ENCODE measurements around the gene MOK.
"Not testable (repeated sequence)": the region's sequence is repeated elsewhere in the genome, so short reads cannot be mapped to it uniquely, and the experiment has no call there.

MOK gene

DNA sequence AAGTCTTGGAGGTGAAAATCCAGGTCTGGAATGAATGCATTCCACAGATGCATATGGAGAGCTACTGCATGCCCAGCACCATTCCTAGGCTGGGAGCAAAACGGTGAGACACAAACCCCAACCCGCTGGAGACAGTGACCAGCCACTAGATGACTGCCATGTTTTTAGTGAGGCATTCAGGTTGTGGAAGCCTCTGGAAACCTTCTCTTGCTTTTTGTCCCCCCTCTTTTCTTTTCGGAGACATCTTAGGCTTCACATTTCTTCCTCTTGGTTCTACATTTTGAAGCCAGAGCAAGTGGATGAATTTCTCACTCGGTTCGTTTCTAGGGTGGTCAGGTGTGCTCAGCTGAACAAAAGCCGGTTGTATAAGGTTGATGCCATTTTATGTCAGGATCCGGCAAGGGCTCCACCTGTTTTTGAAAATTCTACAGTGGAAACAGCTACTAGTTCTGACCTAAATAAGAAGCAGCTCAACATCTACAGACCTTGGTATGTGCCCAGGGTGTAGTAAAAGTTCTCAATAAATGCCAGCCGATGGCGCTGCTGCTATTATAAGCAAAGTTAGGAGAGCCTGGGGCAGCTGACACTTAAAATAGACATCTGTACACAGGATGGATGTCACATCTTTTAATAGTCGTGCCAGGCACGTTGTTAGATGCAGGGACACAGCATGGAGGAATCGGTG, 12.7 kb upstream of the MOK start:
- peak overlapping the region; percentile 87 for H3K27ac Mint-ChIP-seq
- no peak for ATAC-seq
- H3K4me1 Mint-ChIP-seq, result peaks cover 71% of the 10 kb centered on the region
- H3K36me3 Mint-ChIP-seq (ENCODE audit: low read depth), result peaks cover 2% of the 10 kb centered on the region
- no peaks in the 10 kb centered on the region for H3K27me3 Mint-ChIP-seq
- H3K9me3 Mint-ChIP-seq, result no peaks in the 10 kb centered on the region
- H3K4me3 Mint-ChIP-seq, result peak overlapping the region; percentile 95
- DNase-seq, result no peak

DNA sequence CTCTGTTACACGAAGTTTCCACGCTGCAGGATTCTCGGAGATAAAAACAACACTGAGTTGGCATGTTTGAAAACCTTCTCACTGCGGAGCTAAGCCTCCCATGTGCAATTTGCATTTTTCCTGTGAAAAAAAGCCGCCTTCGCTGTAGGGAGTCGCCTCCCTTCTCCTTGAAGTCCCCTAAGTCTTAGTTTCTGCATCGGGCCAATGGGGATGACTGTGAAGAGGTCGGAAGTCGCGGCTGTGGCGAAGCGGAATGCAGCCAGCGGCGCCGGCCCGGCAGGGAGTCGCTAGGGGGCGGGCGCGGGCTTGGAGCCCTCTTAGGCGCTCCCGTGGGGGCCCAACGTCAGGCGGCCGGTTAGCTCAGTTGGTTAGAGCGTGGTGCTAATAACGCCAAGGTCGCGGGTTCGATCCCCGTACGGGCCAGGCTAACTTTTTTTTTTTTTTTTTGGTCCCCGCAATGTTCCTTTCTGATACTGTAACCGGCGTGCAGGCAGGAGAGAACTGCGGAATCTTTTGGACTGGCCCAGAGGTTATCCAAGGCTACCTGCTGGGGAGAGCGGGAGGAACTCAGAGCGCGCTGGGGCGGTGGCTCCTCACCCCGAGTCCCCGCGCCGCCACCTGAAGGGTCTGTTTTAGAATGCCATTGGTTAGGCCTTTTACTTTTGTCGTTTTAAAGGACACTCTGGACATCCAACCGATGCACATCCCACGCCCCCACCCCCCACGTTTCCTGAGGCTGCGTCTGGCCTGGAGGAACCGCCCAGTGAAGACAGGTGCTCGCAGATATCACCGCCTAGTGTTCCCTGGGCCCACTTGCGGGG, 12.0 kb upstream of the MOK start:
- DNase-seq, result peak; percentile 94
- peak; percentile 78 for ATAC-seq
- Mint-ChIP-seq H3K9me3 (no peaks in the 10 kb centered on the region), H3K4me3 (peak overlapping the region; percentile 95), H3K36me3 (ENCODE audit: low read depth) (peaks cover 2% of the 10 kb centered on the region), H3K4me1 (peaks cover 68% of the 10 kb centered on the region), H3K27me3 (no peaks in the 10 kb centered on the region), H3K27ac (peak overlapping the region; percentile 87)

DNA sequence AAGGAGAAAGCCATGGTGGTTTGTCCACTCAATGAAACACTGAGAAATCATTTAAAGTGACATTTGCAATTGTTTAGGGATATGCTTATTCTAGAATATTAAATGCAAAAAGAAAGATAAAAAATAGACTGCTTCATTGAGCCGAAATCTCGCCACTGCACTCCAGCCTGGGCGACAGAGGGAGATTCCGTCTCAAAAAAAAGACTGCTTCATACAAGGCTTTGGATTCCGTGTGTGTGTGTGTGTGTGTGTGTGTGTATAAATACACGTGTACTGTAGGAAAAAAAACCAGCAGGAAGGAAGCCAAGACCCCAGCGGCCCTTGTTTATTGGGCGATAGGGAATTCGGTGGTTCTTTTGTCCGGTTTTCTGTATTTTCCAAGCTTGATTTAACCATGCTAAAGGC, 11.4 kb upstream of the MOK start:
- Mint-ChIP-seq H3K4me1 (peaks cover 63% of the 10 kb centered on the region), H3K9me3 (no peaks in the 10 kb centered on the region), H3K27me3 (no peaks in the 10 kb centered on the region), H3K4me3 (peak overlapping the region; percentile 95), H3K36me3 (ENCODE audit: low read depth) (no peaks in the 10 kb centered on the region), H3K27ac (peak overlapping the region; percentile 87)
- DNase-seq, result no peak
- ATAC-seq, result no peak

DNA sequence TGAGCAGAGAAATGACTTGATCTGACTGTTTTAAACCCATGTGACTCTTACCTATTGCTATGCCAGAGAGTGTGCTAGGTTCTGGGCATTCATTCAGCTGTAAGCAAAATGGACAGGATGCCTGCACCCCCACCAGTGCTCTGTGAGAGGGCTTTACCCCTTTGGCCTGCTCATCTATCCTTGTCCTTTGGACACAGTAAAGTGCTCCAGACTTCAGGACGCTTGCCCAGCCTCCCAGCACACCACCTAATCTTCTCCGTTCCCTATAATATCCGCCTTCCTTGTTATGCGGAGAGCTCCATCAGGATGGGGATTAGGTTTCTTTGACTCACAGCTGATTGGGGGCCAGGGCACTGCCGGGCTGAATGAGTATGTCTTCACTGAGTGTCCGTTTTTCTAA, 10.2 kb upstream of the MOK start:
- no peak overlapping the region for H3K27ac Mint-ChIP-seq
- no peaks in the 10 kb centered on the region for H3K9me3 Mint-ChIP-seq
- DNase-seq, result no peak
- H3K4me1 Mint-ChIP-seq, result peaks cover 53% of the 10 kb centered on the region
- no peaks in the 10 kb centered on the region for H3K27me3 Mint-ChIP-seq
- no peak for ATAC-seq
- no peaks in the 10 kb centered on the region for H3K36me3 Mint-ChIP-seq (ENCODE audit: low read depth)
- H3K4me3 Mint-ChIP-seq, result peak overlapping the region; percentile 85

DNA sequence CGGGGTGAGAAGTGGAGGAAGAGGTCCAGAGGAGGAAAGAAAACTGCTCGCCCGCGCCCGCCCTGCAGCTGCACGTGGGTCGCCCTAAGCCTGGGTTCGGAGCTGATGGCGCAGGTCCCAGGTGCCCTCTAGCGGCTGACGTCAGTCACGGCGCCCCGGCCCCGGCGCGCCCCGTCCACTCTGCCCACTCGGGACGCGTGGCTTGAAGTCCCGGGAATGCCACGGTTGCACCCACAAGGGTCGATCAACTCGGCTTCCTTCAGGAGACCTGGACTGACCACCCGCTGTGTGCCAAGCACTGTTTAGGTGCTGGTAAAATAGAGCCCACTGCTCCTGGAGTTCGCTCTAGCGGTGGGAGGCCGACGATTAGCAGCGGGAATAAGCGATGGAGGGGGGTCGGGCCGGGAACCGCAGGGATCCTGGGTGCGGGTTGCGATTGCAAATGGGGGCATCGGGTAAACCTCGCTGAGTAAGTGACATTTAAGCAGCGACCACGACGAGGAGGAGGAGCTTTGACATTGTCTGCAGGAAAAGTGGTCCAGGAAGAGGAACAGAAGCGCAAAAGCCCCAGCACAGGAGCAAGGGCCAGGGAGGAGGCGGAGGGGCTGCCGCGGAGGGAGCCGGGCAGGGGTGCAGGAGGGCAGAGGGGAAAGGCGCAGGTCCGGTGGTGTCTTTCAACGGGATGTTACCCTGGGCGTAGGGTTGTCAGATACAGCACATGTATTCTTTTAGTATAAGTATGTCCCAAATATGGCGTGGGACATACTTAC, 9.5 kb upstream of the MOK start:
- H3K27me3 Mint-ChIP-seq, result no peaks in the 10 kb centered on the region
- H3K9me3 Mint-ChIP-seq, result no peaks in the 10 kb centered on the region
- peak overlapping the region; percentile 84 for H3K27ac Mint-ChIP-seq
- peaks cover 51% of the 10 kb centered on the region for H3K4me1 Mint-ChIP-seq
- no peaks in the 10 kb centered on the region for H3K36me3 Mint-ChIP-seq (ENCODE audit: low read depth)
- DNase-seq (peak; percentile 88), ATAC-seq (peak; percentile 57)
- peak overlapping the region; percentile 85 for H3K4me3 Mint-ChIP-seq

DNA sequence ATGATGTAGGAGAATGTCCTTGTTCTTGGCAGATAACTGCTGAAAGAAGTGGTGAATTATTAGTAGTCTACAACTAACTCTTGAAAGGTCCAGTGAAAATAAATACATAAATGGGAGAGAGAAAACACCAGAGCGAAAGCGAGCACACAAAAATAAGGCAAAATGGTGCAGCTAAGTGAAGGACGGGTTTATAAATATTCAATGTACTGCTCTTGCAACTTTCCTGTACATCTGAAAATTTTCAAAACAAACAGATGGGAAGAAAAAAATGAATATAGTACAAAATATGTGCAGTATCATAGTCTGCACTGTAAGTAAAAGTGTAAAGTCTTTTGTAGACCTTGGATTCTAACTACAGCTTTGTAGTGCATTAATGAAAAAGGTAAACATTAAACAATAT, 1.3 kb downstream of the MOK start:
- peak overlapping the region; percentile 25 for H3K4me3 Mint-ChIP-seq
- no peak for DNase-seq
- H3K27ac Mint-ChIP-seq, result no peak overlapping the region
- H3K36me3 Mint-ChIP-seq (ENCODE audit: low read depth), result peaks cover 3% of the 10 kb centered on the region
- H3K4me1 Mint-ChIP-seq, result peaks cover 16% of the 10 kb centered on the region
- peaks cover 4% of the 10 kb centered on the region for H3K27me3 Mint-ChIP-seq
- ATAC-seq, result no peak
- H3K9me3 Mint-ChIP-seq, result no peaks in the 10 kb centered on the region

DNA sequence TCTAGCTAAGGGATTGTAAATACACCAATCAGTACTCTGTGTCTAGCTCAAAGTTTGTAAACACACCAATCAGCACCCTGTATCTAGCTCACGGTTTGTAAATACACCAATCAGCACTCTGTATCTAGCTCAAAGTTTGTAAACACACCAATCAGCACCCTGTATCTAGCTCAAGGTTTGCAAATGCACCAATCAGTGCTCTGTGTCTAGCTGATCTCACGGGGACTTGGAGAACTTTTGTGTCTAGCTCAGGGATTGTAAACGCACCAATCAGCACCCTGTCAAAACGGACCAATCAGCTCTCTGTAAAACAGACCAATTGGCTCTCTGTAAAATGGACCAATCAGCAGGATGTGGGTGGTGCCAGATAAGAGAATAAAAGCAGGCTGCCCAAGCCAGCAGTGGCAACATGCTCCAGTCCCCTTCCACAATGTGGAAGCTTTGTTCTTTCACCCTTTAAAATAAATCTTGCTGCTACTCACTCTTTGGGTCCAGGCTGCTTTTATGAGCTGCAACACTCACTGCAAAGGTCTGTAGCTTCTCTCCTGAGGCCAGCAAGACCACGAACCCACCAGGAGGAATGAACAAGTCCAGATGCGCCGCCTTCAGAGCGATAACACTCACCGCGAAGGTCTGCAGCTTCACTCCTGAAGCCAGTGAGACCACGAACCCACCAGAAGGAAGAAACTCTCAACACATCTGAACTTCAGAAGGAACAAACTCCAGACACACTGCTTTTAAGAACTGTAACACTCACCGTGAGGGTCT, 6.5 kb downstream of the MOK start:
- H3K4me3 Mint-ChIP-seq; H3K9me3 Mint-ChIP-seq; H3K27me3 Mint-ChIP-seq; H3K4me1 Mint-ChIP-seq; DNase-seq; H3K36me3 Mint-ChIP-seq (ENCODE audit: low read depth); ATAC-seq: not testable (repeated sequence)
- H3K27ac Mint-ChIP-seq, result peak overlapping the region; percentile 35

DNA sequence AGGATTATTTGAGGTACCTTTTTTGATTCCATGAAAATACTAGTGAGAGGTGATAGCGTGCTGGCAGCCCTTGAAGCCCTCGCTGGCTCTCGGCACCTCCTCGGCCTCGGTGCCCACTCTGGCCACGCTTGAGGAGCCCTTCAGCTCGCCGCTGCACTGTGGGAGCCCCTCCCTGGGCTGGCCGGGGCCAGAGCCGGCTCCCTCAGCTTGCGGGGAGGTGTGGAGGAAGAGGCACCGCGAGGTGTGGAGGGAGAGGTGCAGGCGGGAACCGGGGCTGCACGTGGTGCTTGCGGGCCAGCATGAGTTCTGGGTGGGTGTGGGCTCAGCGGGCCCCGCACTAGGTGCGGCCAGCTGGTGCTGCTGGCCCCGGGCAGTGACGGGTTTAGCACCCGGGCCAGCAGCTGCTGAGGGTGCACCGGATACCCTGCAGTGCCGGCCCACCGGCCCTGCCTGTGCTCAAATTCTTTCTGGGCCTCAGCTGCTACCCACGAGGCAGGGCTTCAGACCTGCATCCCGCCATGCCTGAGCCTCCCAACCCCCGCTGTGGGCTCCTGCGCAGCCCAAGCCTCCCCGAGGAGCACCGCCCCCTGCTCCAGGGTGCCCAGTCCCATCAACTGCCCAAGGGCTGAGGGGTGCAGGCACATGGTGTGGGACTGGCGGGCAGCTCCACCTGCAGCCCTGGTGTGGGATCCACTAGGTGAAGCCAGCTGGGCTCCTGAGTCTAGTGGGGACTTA, 7.4 kb downstream of the MOK start:
- ATAC-seq (no peak), DNase-seq (no peak)
- H3K9me3 Mint-ChIP-seq, result no peaks in the 10 kb centered on the region
- H3K4me3 Mint-ChIP-seq, result no peak overlapping the region
- no peaks in the 10 kb centered on the region for H3K36me3 Mint-ChIP-seq (ENCODE audit: low read depth)
- peaks cover 3% of the 10 kb centered on the region for H3K4me1 Mint-ChIP-seq
- no peaks in the 10 kb centered on the region for H3K27me3 Mint-ChIP-seq
- no peak overlapping the region for H3K27ac Mint-ChIP-seq

DNA sequence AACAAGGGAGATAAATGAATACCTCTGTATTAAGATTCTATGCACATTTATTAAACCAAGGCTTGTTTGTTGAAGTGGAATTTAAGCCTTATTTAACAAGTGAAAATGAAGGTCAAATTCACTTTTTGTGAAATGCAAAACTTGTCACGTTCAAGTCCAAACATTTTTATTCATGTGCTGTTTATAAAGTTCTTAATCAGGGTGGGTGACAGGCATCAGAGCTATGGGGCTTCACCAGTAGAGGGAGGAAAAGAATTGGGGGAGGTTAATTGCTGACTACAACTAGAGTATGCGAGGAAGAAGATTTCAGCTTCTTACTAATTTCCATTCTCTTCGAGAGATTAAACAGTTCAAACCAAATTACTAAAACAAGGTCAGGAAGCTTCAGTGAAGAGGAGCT, 9.7 kb downstream of the MOK start:
- H3K27me3 Mint-ChIP-seq, result no peaks in the 10 kb centered on the region
- H3K4me1 Mint-ChIP-seq, result peaks cover 3% of the 10 kb centered on the region
- H3K9me3 Mint-ChIP-seq, result no peaks in the 10 kb centered on the region
- H3K36me3 Mint-ChIP-seq (ENCODE audit: low read depth), result no peaks in the 10 kb centered on the region
- no peak overlapping the region for H3K4me3 Mint-ChIP-seq
- DNase-seq, result no peak
- ATAC-seq, result no peak
- no peak overlapping the region for H3K27ac Mint-ChIP-seq

DNA sequence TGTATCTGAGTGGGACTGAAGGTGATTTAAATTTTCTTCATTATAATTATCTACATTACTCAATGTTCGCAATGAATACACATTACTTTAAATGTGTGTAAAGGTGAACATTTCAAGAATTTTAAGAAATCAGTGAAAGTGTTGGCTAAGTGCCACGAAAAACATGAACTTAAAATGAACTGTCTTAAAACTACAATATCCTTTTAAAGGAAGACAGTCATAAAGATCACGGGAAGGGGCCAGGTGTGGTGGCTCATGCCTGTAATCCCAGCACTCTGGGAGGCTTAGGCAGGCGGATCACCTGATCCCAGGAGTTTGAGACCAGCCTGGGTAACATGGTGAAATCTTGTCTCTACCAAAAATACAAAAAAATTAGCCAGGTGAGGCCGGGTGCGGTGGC, 11.2 kb downstream of the MOK start:
- DNase-seq, result no peak
- no peak for ATAC-seq
- H3K4me3 Mint-ChIP-seq, result no peak overlapping the region
- H3K9me3 Mint-ChIP-seq, result no peaks in the 10 kb centered on the region
- no peaks in the 10 kb centered on the region for H3K36me3 Mint-ChIP-seq (ENCODE audit: low read depth)
- no peak overlapping the region for H3K27ac Mint-ChIP-seq
- peaks cover 1% of the 10 kb centered on the region for H3K4me1 Mint-ChIP-seq
- no peaks in the 10 kb centered on the region for H3K27me3 Mint-ChIP-seq

DNA sequence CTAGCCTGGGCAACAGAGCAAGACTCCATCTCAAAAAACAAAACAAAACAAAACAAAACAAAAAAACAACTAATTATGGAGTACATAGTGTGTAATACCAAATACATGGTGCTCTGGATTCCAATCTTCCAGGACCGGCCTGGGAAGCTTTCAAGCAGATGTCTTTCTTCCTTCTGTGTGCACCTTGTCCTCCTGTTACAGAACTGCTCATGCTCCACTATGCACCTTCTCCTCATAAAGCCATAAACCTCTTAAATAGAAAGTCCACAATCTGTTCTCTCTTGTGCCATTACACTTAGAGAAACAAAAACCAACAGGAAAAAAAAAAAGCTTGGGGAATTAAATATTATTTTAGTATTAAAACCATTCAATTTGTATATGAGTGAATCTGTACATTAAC, 12.5 kb downstream of the MOK start:
- no peak overlapping the region for H3K4me3 Mint-ChIP-seq
- H3K27me3 Mint-ChIP-seq, result no peaks in the 10 kb centered on the region
- no peaks in the 10 kb centered on the region for H3K9me3 Mint-ChIP-seq
- ATAC-seq, result no peak
- no peak for DNase-seq
- no peaks in the 10 kb centered on the region for H3K36me3 Mint-ChIP-seq (ENCODE audit: low read depth)
- H3K27ac Mint-ChIP-seq, result no peak overlapping the region
- no peaks in the 10 kb centered on the region for H3K4me1 Mint-ChIP-seq

DNA sequence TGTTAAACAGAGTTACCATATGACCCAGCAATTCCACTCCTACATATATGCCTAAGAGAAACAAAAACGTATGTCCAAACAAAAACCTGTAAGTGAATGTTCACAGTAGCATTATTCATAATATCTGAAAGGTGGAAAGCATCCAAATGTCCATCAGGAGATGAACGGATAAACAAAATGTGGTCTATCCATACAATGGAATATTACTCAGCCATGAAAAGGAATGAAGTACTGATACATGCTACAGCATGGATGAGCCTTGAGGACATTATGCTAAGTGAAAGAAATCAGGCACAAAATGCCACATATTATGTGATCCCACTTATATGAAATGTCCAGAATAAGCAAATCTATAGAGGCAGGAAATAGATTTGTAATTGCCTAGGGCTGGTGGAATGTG, 16.8 kb downstream of the MOK start:
- Mint-ChIP-seq H3K27me3 (no peaks in the 10 kb centered on the region), H3K4me1 (no peaks in the 10 kb centered on the region), H3K36me3 (ENCODE audit: low read depth) (no peaks in the 10 kb centered on the region), H3K27ac (no peak overlapping the region), H3K9me3 (no peaks in the 10 kb centered on the region), H3K4me3 (no peak overlapping the region)
- no peak for DNase-seq
- ATAC-seq, result no peak

DNA sequence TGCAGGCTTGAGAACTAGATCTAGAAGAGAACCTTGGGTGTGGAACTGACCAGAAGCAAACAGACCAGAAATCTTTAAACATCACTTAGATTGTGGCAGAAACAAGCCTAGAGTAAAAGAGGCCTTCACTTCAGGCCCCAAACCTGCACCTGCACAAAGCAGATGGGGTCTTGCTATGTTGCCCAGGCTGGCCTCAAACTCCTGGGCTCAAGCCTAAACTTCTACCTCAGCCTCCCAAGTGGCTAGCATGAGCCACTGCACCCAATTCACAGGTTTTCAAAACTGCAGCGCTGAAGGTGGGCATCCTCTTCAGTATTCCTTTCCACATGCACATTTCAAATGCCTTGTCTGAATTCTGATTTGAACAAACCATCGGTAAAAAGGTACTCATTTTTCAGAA, 19.9 kb downstream of the MOK start:
- H3K27ac Mint-ChIP-seq, result no peak overlapping the region
- no peaks in the 10 kb centered on the region for H3K4me1 Mint-ChIP-seq
- H3K4me3 Mint-ChIP-seq, result no peak overlapping the region
- no peaks in the 10 kb centered on the region for H3K27me3 Mint-ChIP-seq
- no peaks in the 10 kb centered on the region for H3K9me3 Mint-ChIP-seq
- no peaks in the 10 kb centered on the region for H3K36me3 Mint-ChIP-seq (ENCODE audit: low read depth)
- DNase-seq (no peak), ATAC-seq (no peak)

DNA sequence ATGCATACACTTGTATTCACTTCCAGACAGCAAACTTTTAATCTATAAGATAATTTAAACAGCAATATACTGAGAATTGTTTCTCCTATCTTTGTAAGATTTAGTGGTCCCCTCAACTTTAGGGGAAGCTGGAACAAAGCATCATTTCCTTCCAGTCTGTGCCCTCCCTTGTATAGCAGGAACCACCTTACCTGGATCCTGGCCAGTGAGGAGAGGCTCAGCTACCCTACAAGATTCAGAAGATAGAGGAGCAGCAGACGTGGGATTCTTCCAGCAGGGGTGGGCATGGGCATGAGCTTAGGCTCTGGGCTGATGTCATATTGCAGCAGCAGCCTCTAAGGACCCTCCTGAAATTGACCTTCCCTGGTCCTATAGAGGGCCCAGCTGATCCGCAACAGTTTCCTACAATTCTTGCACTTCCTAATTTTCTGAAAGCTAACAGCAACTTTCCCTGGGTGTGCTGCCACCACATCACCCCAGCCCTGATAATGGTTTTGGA, 21.3 kb downstream of the MOK start:
- Mint-ChIP-seq H3K27me3 (no peaks in the 10 kb centered on the region), H3K4me3 (no peak overlapping the region), H3K36me3 (ENCODE audit: low read depth) (no peaks in the 10 kb centered on the region), H3K9me3 (no peaks in the 10 kb centered on the region), H3K4me1 (no peaks in the 10 kb centered on the region), H3K27ac (no peak overlapping the region)
- DNase-seq (no peak), ATAC-seq (no peak)

Data from activated naive CD8-positive, alpha-beta T cell treated with anti-CD3 and anti-CD28 coated beads, Interleukin-2, amount 50 U/mL, for 24 hours (primary cell).